Kidney (tissue), 14 donors: Measurements from ENCODE around the gene ARHGEF12. TPM values are rescaled to one million over a fixed set of nuclear protein-coding genes. Genes with fewer than 3 reads are reported as not detected.
A peak's percentile ranks its signal among the peaks of the same experiment; 100 is the strongest.

Experiments used
- DNase-seq, 5 donors: peaks; one replicate each; pipeline ENCODE4 v3.0.0-alpha.2; 2013 to 2020
- FAIRE-seq: peaks from 2 replicates; lab custom pipeline; 2012; peaks lifted over from hg19 to GRCh38; lab: Jason Lieb, UNC
- H3K27ac ChIP-seq, 2 donors: one replicate each; pipeline ENCODE4 v1.7.0; 2013; ENCODE audit warnings: low read depth in 2 of 2, low read length in 2 of 2, inconsistent platforms in 1 of 2
- H3K27me3 ChIP-seq: one replicate; pipeline ENCODE4 v1.7.1; 2013; ENCODE audit warnings: low read length, inconsistent platforms; ENCODE audit not compliant: control insufficient read depth, insufficient read depth
- H3K36me3 ChIP-seq, 3 donors: one replicate each; pipeline versions ENCODE4 v1.7.0 to v1.7.1; 2013; ENCODE audit warnings: low read length in 3 of 3, control low read depth in 1 of 3, inconsistent platforms in 1 of 3; ENCODE audit not compliant: insufficient read depth in 3 of 3, control insufficient read depth in 2 of 3
- H3K4me1 ChIP-seq, 3 donors: one replicate each; pipeline versions ENCODE4 v1.7.0 to v1.7.1; 2013; ENCODE audit warnings: low read length in 3 of 3, inconsistent platforms in 1 of 3, low read depth in 1 of 3; ENCODE audit not compliant: control insufficient read depth in 2 of 3, insufficient read depth in 2 of 3
- H3K4me3 ChIP-seq, 3 donors: one replicate each; pipeline versions ENCODE4 v1.7.0 to v1.8.1; 2013; ENCODE audit warnings: low read length in 3 of 3, control low read depth in 1 of 3, inconsistent platforms in 1 of 3
- H3K9ac ChIP-seq, 3 donors: one replicate each; pipeline versions ENCODE4 v1.7.0 to v1.7.1; 2013; ENCODE audit warnings: low read length in 3 of 3, control low read depth in 1 of 3, inconsistent platforms in 1 of 3
- H3K9me3 ChIP-seq, 3 donors: one replicate each; pipeline versions ENCODE4 v1.7.0 to v1.7.1; 2013; ENCODE audit warnings: low read length in 3 of 3, control low read depth in 1 of 3, inconsistent platforms in 1 of 3; ENCODE audit not compliant: control insufficient read depth in 2 of 3, insufficient read depth in 1 of 3
- CTCF ChIP-seq: IDR thresholded peaks from 3 replicates; pipeline ENCODE4 v1.5.1; 2012; ENCODE audit warnings: mild to moderate bottlenecking, moderate library complexity, borderline replicate concordance; ENCODE audit not compliant: insufficient read depth; ENCODE audit errors: extremely low read depth
- intact Hi-C: fragments of 100-400 bp; cut with DNase I; formaldehyde crosslinking; loops from one replicate; pipeline ENCODE4 v1.11.1; 2022
- polyA plus RNA-seq: library from polyadenylated mRNA; stranded (reverse); fragments of 350-450 nt; fragmentation: Illumina TruSeq; extraction: RNeasy Lipid Tissue Mini Kit (QIAGEN cat#74804); gene quantifications from one replicate; pipeline ENCODE4 v1.2.3, GENCODE V29; 2014; ENCODE audit warnings: low read depth, low replicate concordance; ENCODE audit not compliant: insufficient read depth
- total RNA-seq: library from RNA; stranded (reverse); fragmentation: NEBNext Ultra II Directional; extraction: Animal tissue kit (Norgen Biotek cat#: 25700); gene quantifications from one replicate; pipeline ENCODE4 v1.2.1, GENCODE V29; 2021
- donor health status: control.
- donor health status: control.
- donor health status: control.
- donor health status: control.
- donor health status: control.
- donor health status: DM: yes; HTN: yes; CAD: no.
- donor health status: Normal renal cell carcinoma (clear cell type).

ARHGEF12 gene
- total and polyA plus RNA-seq, 2 donors from 2014 or later: 21.1 to 161 TPM

GRCh38 chr11:120316880-120317688 lies 19.1 kb upstream of the ARHGEF12 start:
- H3K36me3 ChIP-seq: no peaks in the 10 kb centered on the region
- no peak for TF ChIP-seq CTCF
- no peaks in the 10 kb centered on the region for H3K9me3 ChIP-seq
- no peaks in the 10 kb centered on the region for H3K27me3 ChIP-seq
- no peak overlapping the region for H3K4me3 ChIP-seq
- DNase-seq (peak in 2 of 5 donors; percentile 78 to 91), FAIRE-seq (no peak)
- no peak overlapping the region for H3K9ac ChIP-seq
- H3K27ac ChIP-seq: no peak overlapping the region
- intact Hi-C loops: no loop called here
- H3K4me1 ChIP-seq: no peaks in the 10 kb centered on the region

GRCh38 chr11:120317689-120318480 lies 18.3 kb upstream of the ARHGEF12 start:
- no peak for TF ChIP-seq CTCF
- Histone ChIP-seq H3K9me3 (no peaks in the 10 kb centered on the region), H3K27me3 (no peaks in the 10 kb centered on the region), H3K36me3 (no peaks in the 10 kb centered on the region), H3K4me1 (no peaks in the 10 kb centered on the region), H3K4me3 (no peak overlapping the region), H3K9ac (no peak overlapping the region), H3K27ac (no peak overlapping the region)
- intact Hi-C loops: no loop called here
- FAIRE-seq (no peak), DNase-seq (peak in 1 of 5 donors; percentile 19)

GRCh38 chr11:120318906-120319305 lies 17.3 kb upstream of the ARHGEF12 start:
- FAIRE-seq (no peak), DNase-seq (no peak)
- intact Hi-C loops: no loop called here
- Histone ChIP-seq H3K27ac (no peak overlapping the region), H3K4me3 (no peak overlapping the region), H3K9me3 (no peaks in the 10 kb centered on the region), H3K9ac (no peak overlapping the region), H3K4me1 (no peaks in the 10 kb centered on the region), H3K36me3 (no peaks in the 10 kb centered on the region), H3K27me3 (no peaks in the 10 kb centered on the region)
- no peak for TF ChIP-seq CTCF
